HCT116 (cell line): ENCODE results near the gene TEX261. TPM values are rescaled to one million over a fixed set of nuclear protein-coding genes. Genes with fewer than 3 reads are reported as not detected.
A peak's percentile ranks its signal among the peaks of the same experiment; 100 is the strongest.

Source experiments
- ATAC-seq: fragments of 200-7000 bp; cut with Tn5 transposase; 2 replicates; pipeline ENCODE4 v1.9.1; 2020; ENCODE audit warnings: mild to moderate bottlenecking, moderate library complexity
- BruUV-seq: library from RNA; stranded (reverse); fragments of 400-500 nt; replicated peaks from 2 replicates; lab custom pipeline; 2021; lab: Mats Ljungman, UMichigan
- CTCF ChIA-PET: fragments of 300-600 bp; sonication (Branson Sonifier 250); formaldehyde crosslinking; loops from one replicate; lab custom pipeline; 2021; ENCODE audit warnings: antibody characterized with exemption; lab: Charles Lee
- POLR2A ChIA-PET: fragments of 300-600, 350-600 bp; sonication (Branson Sonifier 250); formaldehyde crosslinking; loops from one replicate; lab custom pipeline; 2021; ENCODE audit warnings: antibody characterized with exemption; lab: Charles Lee
- RAD21 ChIA-PET, 2 experiments: fragments of 300-600 bp; sonication (Branson Sonifier 250); formaldehyde crosslinking; loops; one replicate each; lab custom pipeline; 2023; ENCODE audit warnings: low total read pairs in 2 of 2; ENCODE audit not compliant: uncharacterized antibody in 2 of 2, unreplicated experiment in 2 of 2, low non-redundant PET in 1 of 2; lab: Charles Lee
- DNase-seq: peaks from one replicate; pipeline ENCODE4 v3.0.0-alpha.2; 2010; ENCODE audit warnings: low read depth, low spot score
- H2AFZ ChIP-seq: fragments of 200-600 bp; shearing (Covaris generic), sonication (generic); 2 replicates; pipeline ENCODE4 v1.6.1; 2017; ENCODE audit warnings: low read depth, mixed run types, mixed read lengths, antibody characterized with exemption, low read length; ENCODE audit not compliant: poor library complexity, severe bottlenecking
- H3K27ac ChIP-seq: 2 replicates; pipeline ENCODE4 v1.5.1; 2012; ENCODE audit warnings: low read depth, low read length
- H3K27me3 ChIP-seq: fragments of 200-600 bp; sonication (generic); 2 replicates; pipeline ENCODE4 v1.6.1; 2016; ENCODE audit warnings: mixed run types, low read length, mixed read lengths; ENCODE audit not compliant: insufficient read depth
- H3K36me3 ChIP-seq, 2 experiments: fragments of 200-500 bp in 1 of 2; fragments of 200-600 bp in 1 of 2; sonication (Bioruptor generic) in 1 of 2; sonication (generic) in 1 of 2; 2 replicates each; pipeline versions ENCODE4 v1.5.1 to v1.6.1; 2014 to 2016; ENCODE audit warnings: low read length in 2 of 2, inconsistent platforms in 1 of 2, mixed read lengths in 1 of 2, mixed run types in 1 of 2; ENCODE audit not compliant: insufficient read depth in 2 of 2, control insufficient read depth in 1 of 2
- H3K4me1 ChIP-seq, 2 experiments: fragments of 200-600 bp in 1 of 2; sonication (generic) in 1 of 2; 2 replicates each; pipeline versions ENCODE4 v1.5.1 to v1.6.1; 2012 to 2017; ENCODE audit warnings: low read length in 2 of 2, inconsistent platforms in 1 of 2, mild to moderate bottlenecking in 1 of 2, mixed read lengths in 1 of 2, mixed run types in 1 of 2, moderate library complexity in 1 of 2; ENCODE audit not compliant: insufficient read depth in 2 of 2, control insufficient read depth in 1 of 2
- H3K4me2 ChIP-seq: fragments of 200-600 bp; sonication (generic); 2 replicates; pipeline ENCODE4 v1.6.1; 2017; ENCODE audit warnings: mixed run types, low read length, mixed read lengths
- H3K4me3 ChIP-seq, 2 experiments: fragments of 200-600 bp in 1 of 2; sonication (generic) in 1 of 2; replicated peaks in 1 of 2; 2 replicates each; pipeline ENCODE4 v1.5.1; 2011 to 2016; ENCODE audit warnings: low read length in 2 of 2, control low read depth in 1 of 2, low read depth in 1 of 2, mild to moderate bottlenecking in 1 of 2, mixed read lengths in 1 of 2, mixed run types in 1 of 2
- H3K79me2 ChIP-seq: fragments of 200-600 bp; sonication (generic); 2 replicates; pipeline ENCODE4 v1.6.1; 2017; ENCODE audit warnings: mild to moderate bottlenecking, mixed run types, low read length, moderate library complexity, mixed read lengths; ENCODE audit not compliant: insufficient read depth
- H3K9ac ChIP-seq: fragments of 200-600 bp; sonication (generic); 2 replicates; pipeline ENCODE4 v1.6.1; 2016; ENCODE audit warnings: low read length, mixed read lengths
- H3K9me2 ChIP-seq: fragments of 200-600 bp; sonication (generic), shearing (Covaris generic); 2 replicates; pipeline ENCODE4 v1.6.1; 2017; ENCODE audit warnings: mixed run types, mild to moderate bottlenecking, moderate library complexity; ENCODE audit not compliant: insufficient read depth
- H3K9me3 ChIP-seq, 2 experiments: fragments of 200-500 bp in 1 of 2; fragments of 200-600 bp in 1 of 2; sonication (Bioruptor generic) in 1 of 2; sonication (generic) in 1 of 2; 2 replicates each; pipeline ENCODE4 v1.6.1; 2014 to 2017; ENCODE audit warnings: low read length in 2 of 2, mixed read lengths in 2 of 2, inconsistent platforms in 1 of 2, low read depth in 1 of 2, mild to moderate bottlenecking in 1 of 2, mixed run types in 1 of 2, moderate library complexity in 1 of 2; ENCODE audit not compliant: control insufficient read depth in 1 of 2, insufficient read depth in 1 of 2
- H4K20me1 ChIP-seq: fragments of 200-600 bp; sonication (generic), shearing (Covaris generic); 2 replicates; pipeline ENCODE4 v1.6.1; 2017; ENCODE audit warnings: mixed run types, mild to moderate bottlenecking, moderate library complexity; ENCODE audit not compliant: insufficient read depth
- ELF1 ChIP-seq: IDR thresholded peaks from 2 replicates; pipeline ENCODE4 v1.6.1; 2012; ENCODE audit warnings: low read depth, borderline replicate concordance
- EZH2 ChIP-seq: fragments of 200-600 bp; sonication (generic); IDR thresholded peaks from 2 replicates; pipeline ENCODE4 v1.6.1; 2017; ENCODE audit warnings: antibody characterized with exemption, mixed run types
- EZH2phosphoT487 ChIP-seq: fragments of 200-600 bp; IDR thresholded peaks from 2 replicates; pipeline ENCODE4 v1.6.1; 2018; ENCODE audit warnings: antibody characterized with exemption, borderline replicate concordance
- FOSL1 ChIP-seq: IDR thresholded peaks from 2 replicates; pipeline ENCODE4 v1.6.1; 2012; ENCODE audit warnings: low read depth
- JUND ChIP-seq: IDR thresholded peaks from 2 replicates; pipeline ENCODE4 v1.6.1; 2012
- MAX ChIP-seq: IDR thresholded peaks from 2 replicates; pipeline ENCODE4 v1.6.1; 2012
- POLR2A ChIP-seq: IDR thresholded peaks from 2 replicates; pipeline ENCODE4 v1.7.0; 2011; ENCODE audit warnings: borderline replicate concordance; ENCODE audit not compliant: insufficient read depth, insufficient read length; ENCODE audit errors: extremely low read depth
- POLR2AphosphoS5 ChIP-seq: IDR thresholded peaks from 2 replicates; pipeline ENCODE4 v1.6.1; 2011; ENCODE audit warnings: mild to moderate bottlenecking, low read depth, low read length, moderate library complexity
- RAD21 ChIP-seq: IDR thresholded peaks from 2 replicates; pipeline ENCODE4 v1.6.1; 2012; ENCODE audit warnings: low read depth, mild to moderate bottlenecking
- REST ChIP-seq: IDR thresholded peaks from 2 replicates; pipeline ENCODE4 v1.6.1; 2012; ENCODE audit warnings: low read depth
- SIN3A ChIP-seq: IDR thresholded peaks from 2 replicates; pipeline ENCODE4 v1.6.1; 2012; ENCODE audit warnings: low read depth
- TCF7L2 ChIP-seq: IDR thresholded peaks from 2 replicates; pipeline ENCODE4 v1.7.0; 2011; ENCODE audit warnings: borderline replicate concordance, inconsistent platforms; ENCODE audit not compliant: insufficient read depth, insufficient read length; ENCODE audit errors: extremely low read depth
- YY1 ChIP-seq: IDR thresholded peaks from 2 replicates; pipeline ENCODE4 v1.6.1; 2011; ENCODE audit warnings: low read length, low read depth, moderate library complexity, mild to moderate bottlenecking; ENCODE audit not compliant: insufficient replicate concordance; ENCODE audit errors: extremely low read depth
- ZNF274 ChIP-seq: fragments of 200-500 bp; sonication (Bioruptor generic); IDR thresholded peaks from 2 replicates; pipeline ENCODE4 v1.6.1; 2014; ENCODE audit warnings: mild to moderate bottlenecking, low read depth, low read length, inconsistent platforms
- intact Hi-C: fragments of 100-400 bp; cut with micrococcal nuclease; formaldehyde crosslinking; loops from 2 replicates; pipeline ENCODE4 v1.10.0; 2022
- total RNA-seq: library from RNA; stranded (reverse); gene quantifications from one replicate; pipeline ENCODE4 v1.2.1, GENCODE V29; 2021; ENCODE audit not compliant: unreplicated experiment

TEX261 gene
- total RNA-seq, 1 experiment from 2014 or later: 37.9 TPM

- Histone ChIP-seq H3K4me3 (no peak overlapping the region), H4K20me1 (no peaks in the 10 kb centered on the region), H3K9me3 (no peaks in the 10 kb centered on the region), H3K27me3 (peaks cover 23% of the 10 kb centered on the region), H3K4me2 (no peak overlapping the region), H2AFZ (no peak overlapping the region), H3K27ac (no peak overlapping the region), H3K36me3 (no peaks in the 10 kb centered on the region), H3K4me1 (no peaks in the 10 kb centered on the region), H3K79me2 (no peaks in the 10 kb centered on the region), H3K9ac (no peak overlapping the region), H3K9me2 (no peaks in the 10 kb centered on the region)
- ChIA-PET RAD21 (no interaction called here), POLR2A (no interaction called here), CTCF (interaction anchor here (1.7 kb wide), 1 partner anchor 9 kb away, joined by 9 read pairs; no protein-coding TSS in a partner anchor)
- TF ChIP-seq POLR2A (no peak), POLR2AphosphoS5 (no peak), EZH2 (no peak), EZH2phosphoT487 (no peak), JUND (no peak), SIN3A (no peak), YY1 (no peak)
- no peak for ATAC-seq
- intact Hi-C loops: no loop called here
- BruUV-seq: no TSS peak
- no peak for DNase-seq
Measured at GRCh38 chr2:70954886-70955285, 39.8 kb downstream of the TEX261 start.

DNA sequence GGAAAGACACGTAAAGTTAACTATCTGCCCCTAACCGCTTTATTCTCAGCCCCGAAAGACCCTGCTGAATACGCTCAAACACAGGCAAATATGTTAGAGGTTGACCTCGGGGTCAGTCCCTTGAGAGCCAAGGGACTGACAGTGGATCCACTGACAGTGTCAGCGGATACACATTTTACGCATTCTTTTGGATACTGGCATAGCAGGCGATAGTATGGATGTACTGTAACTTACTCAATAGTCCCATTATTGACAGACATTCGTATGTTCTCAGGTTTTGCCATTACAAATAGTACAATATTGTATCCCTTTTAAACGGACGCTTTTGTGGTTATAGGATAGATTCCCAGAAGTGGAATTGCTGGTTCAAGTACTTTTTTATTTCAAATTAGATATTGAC, 45.6 kb downstream of the TEX261 start:
- no peak overlapping the region for H3K9ac ChIP-seq
- ATAC-seq (no peak), DNase-seq (no peak)
- no TSS peak for BruUV-seq
- no peaks in the 10 kb centered on the region; the same call in 1 of the 2 replicates for H3K79me2 ChIP-seq
- peak overlapping the region; percentile 75 for H3K4me2 ChIP-seq
- H2AFZ ChIP-seq: peak overlapping the region; percentile 80
- no peaks in the 10 kb centered on the region for H3K9me3 ChIP-seq
- no peaks in the 10 kb centered on the region for H4K20me1 ChIP-seq
- RAD21 ChIA-PET: interaction anchor here (0.9 to 1.9 kb wide), 4 partner anchors 78 to 645 kb away, joined by 3 to 8 read pairs (median 5); no protein-coding TSS in a partner anchor
- POLR2A ChIA-PET: interaction anchor here (1.6 kb wide), 1 partner anchor 143 kb away, joined by 3 read pairs; no protein-coding TSS in a partner anchor
- CTCF ChIA-PET: interaction anchor here (0.6 to 3.9 kb wide), 24 partner anchors 10 to 645 kb away, joined by 3 to 79 read pairs (median 6); partner anchors contain the start of genes ATP6V1B1, FIGLA and PAIP2B
- intact Hi-C loops: loop anchor here (5.0 to 10.0 kb wide), 2 partner anchors 292 to 644 kb away; partner anchors contain the start of gene FAM136A
- no peak overlapping the region for H3K27ac ChIP-seq
- no peaks in the 10 kb centered on the region for H3K36me3 ChIP-seq
- H3K4me3 ChIP-seq: peak overlapping the region in 1 of 2 experiments; percentile 58; a peak in 1 of 4 replicates
- H3K4me1 ChIP-seq: peaks cover 16 to 34% of the 10 kb centered on the region in 2 experiments
- no peaks in the 10 kb centered on the region for H3K9me2 ChIP-seq
- TF ChIP-seq ZNF274 (no peak), ELF1 (no peak), EZH2phosphoT487 (no peak), POLR2AphosphoS5 (no peak), REST (no peak), RAD21 (no peak), YY1 (no peak), FOSL1 (no peak), TCF7L2 (no peak), MAX (no peak)
- H3K27me3 ChIP-seq: peaks cover 2% of the 10 kb centered on the region; the same call in 1 of the 2 replicates
